Psoas muscle (tissue), 8 donors: ENCODE results near the gene PIK3R6. TPM values are rescaled to one million over a fixed set of nuclear protein-coding genes. Genes with fewer than 3 reads are reported as not detected.

Source experiments
- ATAC-seq, 4 donors: fragments of 200-7000 bp; cut with Tn5 transposase; one replicate each; pipeline ENCODE4 v1.9.1; 2020; ENCODE audit warnings: moderate library complexity in 3 of 4, mild to moderate bottlenecking in 2 of 4
- DNase-seq, 2 donors: peaks; one replicate each; pipeline ENCODE4 v3.0.0-alpha.2; 2020
- H3K27ac ChIP-seq: fragments of 200-600 bp; one replicate; pipeline ENCODE4 v1.8.0; 2022
- H3K27me3 ChIP-seq, 3 donors: fragments of 200-600 bp in 1 of 3; one replicate each; pipeline versions ENCODE4 v1.6.1 to v1.8.0; 2013 to 2022; ENCODE audit warnings: low read length in 2 of 3, mild to moderate bottlenecking in 2 of 3, moderate library complexity in 1 of 3; ENCODE audit not compliant: insufficient read depth in 3 of 3
- H3K36me3 ChIP-seq, 2 donors: fragments of 200-600 bp in 1 of 2; one replicate each; pipeline versions ENCODE4 v1.6.1 to v1.8.0; 2013 to 2022; ENCODE audit warnings: low read depth in 1 of 2, mild to moderate bottlenecking in 1 of 2, moderate library complexity in 1 of 2; ENCODE audit not compliant: insufficient read depth in 1 of 2
- H3K4me1 ChIP-seq: fragments of 200-600 bp; one replicate; pipeline ENCODE4 v1.8.0; 2022
- H3K4me3 ChIP-seq: fragments of 200-600 bp; one replicate; pipeline ENCODE4 v1.8.0; 2022; ENCODE audit warnings: mild to moderate bottlenecking
- H3K9me3 ChIP-seq: fragments of 200-600 bp; one replicate; pipeline ENCODE4 v1.8.0; 2022
- CTCF ChIP-seq: fragments of 200-600 bp; IDR thresholded peaks from one replicate; pipeline ENCODE4 v1.8.0; 2022; ENCODE audit warnings: antibody characterized with exemption
- WGBS, 3 donors: extraction: QIAGEN DNeasy Blood & Tissue Kit; methylation state at CpG; one replicate each; pipeline versions ENCODE4 v1.1.6 to v1.1.7; 2013; 5-methylcytosine and 5-hydroxymethylcytosine counted together
- intact Hi-C, 2 donors: fragments of 100-400 bp; cut with DNase I; formaldehyde crosslinking; loops; one replicate each; pipeline versions ENCODE4 v1.11.0 to v1.14.2; 2022
- polyA plus RNA-seq, 3 donors: library from polyadenylated mRNA; stranded (reverse); fragments of 200-250 nt; gene quantifications; one replicate each; pipeline ENCODE4 v1.2.3, GENCODE V29; 2013
- total RNA-seq, 4 donors: library from RNA; stranded (reverse); fragmentation: NEBNext Ultra II Directional in 2 of 4; extraction: Animal tissue kit (Norgen Biotek cat#: 25700) in 2 of 4; gene quantifications; one replicate each; pipeline versions ENCODE4 v1.2.1 to v1.2.4, GENCODE V29; 2021 to 2023
- donor health status: healthy with polysubstance abuse.
- donor health status: DM: no; HTN: no; CAD: no; lungs with moderate emphysema.
- donor health status: Bipolar disorder and iron deficiency.
- donor health status: healthy.
- donor health status: DM: yes; HTN: yes; CAD: no.
- donor health status: DM: no; HTN: no; CAD: no.
- donor health status: DM: no; HTN: no; CAD: no.
- donor health status: DM: yes; HTN: yes; CAD: no.

The PIK3R6 gene
- total and polyA plus RNA-seq, 7 donors: 0.08 to 0.58 (median 0.32) TPM

- intact Hi-C loops: no loop called here
- no peaks in the 10 kb centered on the region for H3K9me3 ChIP-seq
- no peaks in the 10 kb centered on the region for H3K36me3 ChIP-seq
- WGBS, 3 donors: 38 to 44% (median 43%) methylated on average over 11 of the region's 11 CpGs
- H3K4me3 ChIP-seq: no peak overlapping the region
- ATAC-seq (no peak), DNase-seq (no peak)
- no peak for TF ChIP-seq CTCF
- no peaks in the 10 kb centered on the region for H3K4me1 ChIP-seq
- H3K27me3 ChIP-seq: peaks cover 0 to 3% (median 0%) of the 10 kb centered on the region in 3 donors
- H3K27ac ChIP-seq: no peak overlapping the region
Observed at GRCh38 chr17:8839410-8839935, 28.0 kb downstream of the PIK3R6 start.

- Histone ChIP-seq H3K27ac (no peak overlapping the region), H3K27me3 (no peaks in the 10 kb centered on the region), H3K9me3 (no peaks in the 10 kb centered on the region), H3K4me1 (no peaks in the 10 kb centered on the region), H3K36me3 (no peaks in the 10 kb centered on the region), H3K4me3 (no peak overlapping the region)
- whole genome bisulfite sequencing, 3 donors: 81 to 87% (median 85%) methylated on average over 12 of the region's 12 CpGs
- DNase-seq (no peak), ATAC-seq (no peak)
- no peak for TF ChIP-seq CTCF
- intact Hi-C loops: no loop called here
Observed at GRCh38 chr17:8838551-8839095, 28.9 kb downstream of the PIK3R6 start.

GRCh38 chr17:8837563-8838075 lies 29.9 kb downstream of the PIK3R6 start:
- no peaks in the 10 kb centered on the region for H3K4me1 ChIP-seq
- intact Hi-C loops: no loop called here
- DNase-seq (no peak), ATAC-seq (no peak)
- no peaks in the 10 kb centered on the region for H3K36me3 ChIP-seq
- WGBS, 3 donors: 36 to 49% (median 41%) methylated on average over 8 of the region's 8 CpGs
- peaks cover 0 to 3% (median 0%) of the 10 kb centered on the region in 3 donors for H3K27me3 ChIP-seq
- TF ChIP-seq CTCF: no peak
- no peak overlapping the region for H3K27ac ChIP-seq
- no peak overlapping the region for H3K4me3 ChIP-seq
- no peaks in the 10 kb centered on the region for H3K9me3 ChIP-seq

GRCh38 chr17:8836821-8837562 lies 30.5 kb downstream of the PIK3R6 start:
- Histone ChIP-seq H3K9me3 (no peaks in the 10 kb centered on the region), H3K4me1 (no peaks in the 10 kb centered on the region), H3K27me3 (peaks cover 0 to 5% (median 0%) of the 10 kb centered on the region in 3 donors), H3K4me3 (no peak overlapping the region), H3K27ac (no peak overlapping the region), H3K36me3 (no peaks in the 10 kb centered on the region)
- no peak for TF ChIP-seq CTCF
- no peak for DNase-seq
- intact Hi-C loops: no loop called here
- ATAC-seq: no peak
- whole genome bisulfite sequencing, 3 donors: 66 to 75% (median 68%) methylated on average over 12 to 15 of the region's 15 CpGs
